ENCODE measurements around the gene BRI3.

Gene BRI3

DNA sequence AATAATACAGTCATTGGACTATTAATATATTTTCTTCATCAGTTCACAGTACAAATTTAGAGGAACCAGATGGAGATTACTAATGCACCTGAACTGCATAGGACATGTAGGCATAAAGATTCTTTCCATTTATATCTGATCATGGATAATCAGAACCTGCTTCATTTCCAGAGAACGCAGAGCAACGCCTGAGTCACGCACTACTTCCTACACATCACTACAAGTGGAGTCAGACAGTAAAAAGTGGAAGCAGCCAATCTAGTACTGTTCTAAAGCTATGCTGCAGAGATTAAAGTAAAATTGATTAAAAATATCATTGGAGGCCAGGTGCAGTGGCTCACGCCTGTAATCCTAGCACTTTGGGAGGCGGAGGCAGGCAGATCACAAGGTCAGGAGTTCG lies 43.3 kb downstream of the BRI3 start:
- no peak overlapping the region for H3K4me3 ChIP-seq (replicated peaks; ENCODE audit: insufficient read depth, low read length)
- no peak for DNase-seq (ENCODE audit: low read depth in 1 of 2, low spot score in 1 of 2)
- no peak overlapping the region for H3K27ac ChIP-seq (replicated peaks)
- TF ChIP-seq SPI1 (IDR thresholded peaks at IDR 0.05; ENCODE audit: borderline replicate concordance, low read depth) (no peak), POLR2AphosphoS5 (IDR thresholded peaks at IDR 0.05; ENCODE audit: low read depth) (no peak), GABPA (IDR thresholded peaks at IDR 0.05; ENCODE audit: low read depth) (no peak)
- TF ChIP-seq, protein P1, sequence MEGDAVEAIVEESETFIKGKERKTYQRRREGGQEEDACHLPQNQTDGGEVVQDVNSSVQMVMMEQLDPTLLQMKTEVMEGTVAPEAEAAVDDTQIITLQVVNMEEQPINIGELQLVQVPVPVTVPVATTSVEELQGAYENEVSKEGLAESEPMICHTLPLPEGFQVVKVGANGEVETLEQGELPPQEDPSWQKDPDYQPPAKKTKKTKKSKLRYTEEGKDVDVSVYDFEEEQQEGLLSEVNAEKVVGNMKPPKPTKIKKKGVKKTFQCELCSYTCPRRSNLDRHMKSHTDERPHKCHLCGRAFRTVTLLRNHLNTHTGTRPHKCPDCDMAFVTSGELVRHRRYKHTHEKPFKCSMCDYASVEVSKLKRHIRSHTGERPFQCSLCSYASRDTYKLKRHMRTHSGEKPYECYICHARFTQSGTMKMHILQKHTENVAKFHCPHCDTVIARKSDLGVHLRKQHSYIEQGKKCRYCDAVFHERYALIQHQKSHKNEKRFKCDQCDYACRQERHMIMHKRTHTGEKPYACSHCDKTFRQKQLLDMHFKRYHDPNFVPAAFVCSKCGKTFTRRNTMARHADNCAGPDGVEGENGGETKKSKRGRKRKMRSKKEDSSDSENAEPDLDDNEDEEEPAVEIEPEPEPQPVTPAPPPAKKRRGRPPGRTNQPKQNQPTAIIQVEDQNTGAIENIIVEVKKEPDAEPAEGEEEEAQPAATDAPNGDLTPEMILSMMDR (IDR thresholded peaks at IDR 0.05; ENCODE audit: insufficient read depth, low read length) = no peak
- TF ChIP-seq, protein P2, sequence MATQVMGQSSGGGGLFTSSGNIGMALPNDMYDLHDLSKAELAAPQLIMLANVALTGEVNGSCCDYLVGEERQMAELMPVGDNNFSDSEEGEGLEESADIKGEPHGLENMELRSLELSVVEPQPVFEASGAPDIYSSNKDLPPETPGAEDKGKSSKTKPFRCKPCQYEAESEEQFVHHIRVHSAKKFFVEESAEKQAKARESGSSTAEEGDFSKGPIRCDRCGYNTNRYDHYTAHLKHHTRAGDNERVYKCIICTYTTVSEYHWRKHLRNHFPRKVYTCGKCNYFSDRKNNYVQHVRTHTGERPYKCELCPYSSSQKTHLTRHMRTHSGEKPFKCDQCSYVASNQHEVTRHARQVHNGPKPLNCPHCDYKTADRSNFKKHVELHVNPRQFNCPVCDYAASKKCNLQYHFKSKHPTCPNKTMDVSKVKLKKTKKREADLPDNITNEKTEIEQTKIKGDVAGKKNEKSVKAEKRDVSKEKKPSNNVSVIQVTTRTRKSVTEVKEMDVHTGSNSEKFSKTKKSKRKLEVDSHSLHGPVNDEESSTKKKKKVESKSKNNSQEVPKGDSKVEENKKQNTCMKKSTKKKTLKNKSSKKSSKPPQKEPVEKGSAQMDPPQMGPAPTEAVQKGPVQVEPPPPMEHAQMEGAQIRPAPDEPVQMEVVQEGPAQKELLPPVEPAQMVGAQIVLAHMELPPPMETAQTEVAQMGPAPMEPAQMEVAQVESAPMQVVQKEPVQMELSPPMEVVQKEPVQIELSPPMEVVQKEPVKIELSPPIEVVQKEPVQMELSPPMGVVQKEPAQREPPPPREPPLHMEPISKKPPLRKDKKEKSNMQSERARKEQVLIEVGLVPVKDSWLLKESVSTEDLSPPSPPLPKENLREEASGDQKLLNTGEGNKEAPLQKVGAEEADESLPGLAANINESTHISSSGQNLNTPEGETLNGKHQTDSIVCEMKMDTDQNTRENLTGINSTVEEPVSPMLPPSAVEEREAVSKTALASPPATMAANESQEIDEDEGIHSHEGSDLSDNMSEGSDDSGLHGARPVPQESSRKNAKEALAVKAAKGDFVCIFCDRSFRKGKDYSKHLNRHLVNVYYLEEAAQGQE (IDR thresholded peaks at IDR 0.05; ENCODE audit: insufficient replicate concordance, low read depth) = no peak
- no peaks in the 10 kb centered on the region for H3K27me3 ChIP-seq (ENCODE audit: insufficient read depth, poor library complexity, severe bottlenecking)

DNA sequence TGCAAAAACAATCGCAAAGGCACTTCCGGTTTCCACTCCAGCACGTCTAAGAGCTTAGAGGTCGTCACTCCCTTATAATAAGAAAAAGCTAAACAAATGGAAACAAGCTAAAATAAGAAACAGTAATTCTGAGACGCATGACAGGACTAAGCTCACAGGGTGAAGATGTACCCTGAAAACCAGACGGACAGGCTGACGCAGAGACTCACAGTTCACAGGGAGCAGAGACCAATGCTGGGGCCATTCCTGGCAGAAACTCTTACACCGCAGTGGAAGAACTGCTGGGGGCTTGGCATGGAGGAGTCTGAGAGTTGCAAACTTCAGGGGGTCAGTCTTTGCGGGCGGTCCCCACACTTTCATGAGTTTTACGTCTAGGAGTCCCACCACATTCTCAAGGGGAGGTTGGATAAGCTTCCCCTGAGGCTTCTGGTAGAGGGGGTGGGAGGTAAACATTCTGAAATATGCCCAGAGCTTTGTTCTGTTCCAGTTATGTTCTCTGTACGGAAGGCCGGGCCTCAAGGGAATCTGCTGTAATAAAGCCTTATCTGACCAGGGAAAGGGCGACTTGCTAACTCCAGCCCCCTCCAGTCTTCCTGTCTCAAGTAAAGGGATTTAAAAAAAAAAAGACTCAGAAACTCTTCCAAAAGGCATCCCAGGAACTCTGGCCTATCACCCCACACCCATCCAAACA lies 47.8 kb downstream of the BRI3 start:
- TF ChIP-seq, protein P1 (IDR thresholded peaks at IDR 0.05; ENCODE audit: insufficient read depth, low read length) = no peak
- no peak for TF ChIP-seq SPI1 (IDR thresholded peaks at IDR 0.05; ENCODE audit: borderline replicate concordance, low read depth)
- no peak for TF ChIP-seq GABPA (IDR thresholded peaks at IDR 0.05; ENCODE audit: low read depth)
- TF ChIP-seq POLR2AphosphoS5 (IDR thresholded peaks at IDR 0.05; ENCODE audit: low read depth) = no peak
- TF ChIP-seq, protein P2 (IDR thresholded peaks at IDR 0.05; ENCODE audit: insufficient replicate concordance, low read depth) = no peak
- no peak for DNase-seq (ENCODE audit: low read depth in 1 of 2, low spot score in 1 of 2)
- H3K27ac ChIP-seq (replicated peaks) = no peak overlapping the region
- H3K27me3 ChIP-seq (ENCODE audit: insufficient read depth, poor library complexity, severe bottlenecking) = no peaks in the 10 kb centered on the region
- no peak overlapping the region for H3K4me3 ChIP-seq (replicated peaks; ENCODE audit: insufficient read depth, low read length)

DNA sequence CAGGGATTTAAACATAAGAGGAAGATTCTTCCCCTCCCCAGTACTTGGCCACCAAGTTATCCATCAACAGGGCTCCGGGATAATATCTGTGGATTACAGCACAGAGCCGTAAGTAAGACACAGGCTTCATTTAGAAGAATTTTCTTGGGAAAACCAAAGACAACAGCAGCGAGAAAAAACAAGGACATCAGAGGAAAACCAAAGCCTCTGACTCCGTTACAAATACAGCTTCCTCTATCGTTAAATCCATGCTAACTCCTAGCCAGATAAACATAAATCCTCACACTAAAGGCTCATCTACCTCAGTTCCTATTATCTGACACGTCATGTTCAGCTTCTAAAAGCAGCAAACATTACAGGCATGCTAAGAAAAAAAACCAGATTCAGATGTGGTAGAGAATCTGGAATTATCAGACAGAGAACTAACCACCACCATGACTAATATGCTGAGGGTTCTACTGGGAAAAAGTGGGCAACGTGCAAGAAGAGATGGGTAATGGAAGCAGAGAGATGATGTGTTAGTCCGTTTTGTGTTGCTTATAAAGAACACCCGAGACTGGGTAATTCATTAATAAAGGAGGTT lies 48.4 kb downstream of the BRI3 start:
- TF ChIP-seq POLR2AphosphoS5 (IDR thresholded peaks at IDR 0.05; ENCODE audit: low read depth) (no peak), SPI1 (IDR thresholded peaks at IDR 0.05; ENCODE audit: borderline replicate concordance, low read depth) (no peak)
- TF ChIP-seq, protein P1 (IDR thresholded peaks at IDR 0.05; ENCODE audit: insufficient read depth, low read length) = no peak
- TF ChIP-seq, protein P2 (IDR thresholded peaks at IDR 0.05; ENCODE audit: insufficient replicate concordance, low read depth) = no peak
- H3K27me3 ChIP-seq (ENCODE audit: insufficient read depth, poor library complexity, severe bottlenecking) = no peaks in the 10 kb centered on the region
- no peak overlapping the region for H3K27ac ChIP-seq (replicated peaks)
- H3K4me3 ChIP-seq (replicated peaks; ENCODE audit: insufficient read depth, low read length) = no peak overlapping the region
- DNase-seq (ENCODE audit: low read depth in 1 of 2, low spot score in 1 of 2) = no peak

Data from HL-60 (cell line).